GM08714 (cell line): ENCODE data around the gene MRI1.
"Not testable (repeated sequence)": the region's sequence is repeated elsewhere in the genome, so short reads cannot be mapped to it uniquely, and the experiment has no call there.

Source experiments
- H3K4me3 ChIP-seq: fragments of 200-500 bp; sonication (Bioruptor generic); 2 replicates; pipeline ENCODE4 v1.5.1; 2014; ENCODE audit warnings: mild to moderate bottlenecking, low read length, inconsistent platforms
- ZNF274 ChIP-seq: IDR thresholded peaks from 2 replicates; pipeline ENCODE4 v1.6.1; 2012; ENCODE audit warnings: mild to moderate bottlenecking, low read depth, low read length

Gene MRI1

DNA sequence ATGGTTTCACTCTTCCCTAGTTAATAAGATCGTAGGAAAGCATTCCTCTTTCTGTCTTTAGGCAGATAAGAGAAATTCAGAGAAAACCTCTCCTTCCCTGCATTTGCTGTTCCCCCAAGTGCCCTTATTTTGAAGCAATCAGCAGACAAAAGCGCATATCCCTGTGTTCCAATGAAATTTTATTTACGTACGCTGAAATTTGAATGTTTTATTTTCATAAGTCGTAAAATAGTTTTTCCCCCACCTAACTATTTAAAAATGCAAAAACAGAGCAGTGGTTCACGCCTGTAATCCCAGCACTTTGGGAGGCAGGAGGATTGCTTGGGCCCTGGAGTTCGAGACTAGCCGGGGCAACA lies 17.2 kb upstream of the MRI1 start:
- no peak for TF ChIP-seq ZNF274
- H3K4me3 ChIP-seq, result peak overlapping the region; percentile 58; the same call in 1 of the 2 replicates

DNA sequence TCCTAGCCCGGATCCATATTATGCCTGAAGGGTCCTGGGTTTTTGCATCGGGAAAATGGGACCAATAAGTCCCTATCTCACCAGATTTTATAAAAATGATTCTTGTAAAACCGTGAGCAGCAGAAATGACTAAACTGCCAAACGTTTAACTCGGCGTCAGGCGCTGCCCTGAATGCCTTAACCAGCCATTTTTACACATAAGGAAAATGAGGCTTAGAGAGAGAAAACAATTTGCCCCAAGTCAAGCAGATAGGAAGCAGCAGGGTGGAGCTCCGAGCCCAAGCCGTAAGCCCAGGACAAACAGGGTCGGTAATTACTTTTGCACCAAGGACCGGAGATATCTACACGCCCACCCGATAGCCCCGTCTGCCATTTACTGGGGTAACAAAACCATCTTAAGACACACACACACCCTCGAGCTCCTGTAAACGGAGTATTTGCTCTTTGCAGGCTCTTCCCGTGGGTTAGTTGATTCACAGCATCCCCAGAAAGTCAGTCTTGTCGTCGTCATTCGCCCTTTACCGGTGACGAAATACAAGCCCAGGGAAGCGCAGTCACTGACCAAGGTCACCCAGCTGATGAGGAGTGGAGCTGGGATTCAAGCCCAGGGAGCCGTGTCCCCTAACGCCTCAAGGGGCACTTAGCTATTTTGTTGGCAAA lies 16.0 kb upstream of the MRI1 start:
- no peak for TF ChIP-seq ZNF274
- H3K4me3 ChIP-seq, result peak overlapping the region; percentile 94

GRCh38 chr19:13751436-13751835 lies 12.9 kb upstream of the MRI1 start:
- no peak for TF ChIP-seq ZNF274
- H3K4me3 ChIP-seq, result no peak overlapping the region

- not testable (repeated sequence) for H3K4me3 ChIP-seq
Measured at GRCh38 chr19:13753622-13754021, 10.7 kb upstream of the MRI1 start.

GRCh38 chr19:13756210-13756609 lies 8.1 kb upstream of the MRI1 start:
- no peak overlapping the region for H3K4me3 ChIP-seq
- no peak for TF ChIP-seq ZNF274

DNA sequence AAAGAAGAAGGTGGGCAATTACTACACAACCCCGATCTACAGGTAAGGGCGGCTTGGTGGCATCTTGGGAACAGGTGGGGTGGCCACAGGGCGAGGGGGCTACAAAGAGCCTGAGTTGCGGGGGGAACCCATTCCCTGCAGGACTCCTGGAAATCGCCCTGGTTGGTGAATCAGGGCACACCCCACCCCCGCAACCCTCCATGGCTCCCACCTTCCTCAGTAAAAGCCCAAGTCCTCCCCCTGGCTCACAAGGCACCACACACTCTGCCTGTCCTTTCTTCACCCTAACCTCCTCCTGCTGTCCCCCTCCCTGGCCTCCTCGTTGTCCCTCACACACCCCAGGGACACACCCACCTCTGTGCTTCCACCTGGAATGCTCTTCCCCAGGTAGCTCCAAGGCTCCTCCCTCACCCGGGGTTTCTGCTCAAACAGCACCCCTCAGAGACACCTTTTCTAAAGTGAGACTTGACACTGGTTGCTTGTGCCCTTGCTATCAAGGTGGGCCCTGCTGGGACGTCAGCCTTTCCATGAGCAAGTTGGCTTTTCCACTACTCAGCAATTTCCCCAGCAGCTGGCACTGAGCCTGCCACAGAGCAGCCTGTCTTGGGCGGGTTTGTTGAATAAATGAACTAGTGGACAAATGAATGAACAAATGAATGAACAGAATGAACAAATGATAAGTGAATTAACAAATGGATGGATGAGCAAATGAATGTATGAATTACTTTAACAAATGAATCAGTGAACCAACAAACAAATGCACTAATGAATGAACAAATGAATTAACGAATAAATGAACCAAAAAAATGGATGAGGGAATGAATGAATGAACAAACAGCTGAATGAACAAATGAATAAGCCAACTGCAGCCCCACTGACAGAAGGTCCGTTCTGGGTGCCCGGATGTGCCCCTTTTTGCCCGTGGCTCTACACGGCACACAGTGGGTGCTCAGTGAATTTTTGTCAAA lies 6.2 kb upstream of the MRI1 start:
- TF ChIP-seq ZNF274, result no peak
- no peak overlapping the region for H3K4me3 ChIP-seq

DNA sequence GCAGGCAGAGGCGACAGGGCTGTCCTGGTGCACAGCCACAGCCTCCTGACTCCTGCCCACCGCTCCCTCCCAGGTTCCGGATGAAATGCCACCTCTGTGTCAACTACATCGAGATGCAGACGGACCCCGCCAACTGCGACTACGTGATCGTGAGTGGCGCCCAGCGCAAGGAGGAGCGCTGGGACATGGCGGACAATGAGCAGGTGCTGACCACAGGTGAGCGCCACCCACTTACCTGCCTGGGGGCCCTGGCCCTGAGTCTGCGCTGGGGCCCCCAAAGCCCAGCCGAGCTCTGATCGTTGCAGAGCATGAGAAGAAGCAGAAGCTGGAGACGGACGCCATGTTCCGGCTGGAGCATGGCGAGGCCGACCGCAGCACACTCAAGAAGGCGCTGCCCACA lies 5.5 kb upstream of the MRI1 start:
- no peak overlapping the region for H3K4me3 ChIP-seq
- no peak for TF ChIP-seq ZNF274

DNA sequence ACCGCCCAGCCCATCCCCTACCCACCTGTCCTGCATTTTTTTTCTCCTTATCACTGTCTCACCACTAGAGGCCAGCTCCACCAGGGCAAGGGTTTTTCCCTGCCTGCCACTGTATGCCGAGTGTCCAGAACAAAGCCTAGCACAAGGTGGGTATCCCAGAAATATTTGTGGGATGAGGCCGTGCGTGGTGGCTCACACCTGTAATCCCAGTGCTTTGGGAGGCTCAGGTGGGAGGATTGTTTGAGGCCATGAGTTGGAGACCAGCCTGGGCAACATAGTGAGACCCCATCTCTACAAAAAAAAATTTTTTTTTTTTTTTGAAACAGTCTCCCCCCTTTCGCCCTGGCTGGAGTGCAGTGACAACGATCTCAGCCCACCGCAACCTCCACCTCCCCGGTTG lies 2.9 kb upstream of the MRI1 start:
- TF ChIP-seq ZNF274, result no peak

GRCh38 chr19:13762635-13763235 lies 1.6 kb upstream of the MRI1 start:
- TF ChIP-seq ZNF274, result no peak
- H3K4me3 ChIP-seq, result no peak overlapping the region

More for the DNA sequence above, 2.9 kb upstream of the MRI1 start:
- no peak overlapping the region for H3K4me3 ChIP-seq

DNA sequence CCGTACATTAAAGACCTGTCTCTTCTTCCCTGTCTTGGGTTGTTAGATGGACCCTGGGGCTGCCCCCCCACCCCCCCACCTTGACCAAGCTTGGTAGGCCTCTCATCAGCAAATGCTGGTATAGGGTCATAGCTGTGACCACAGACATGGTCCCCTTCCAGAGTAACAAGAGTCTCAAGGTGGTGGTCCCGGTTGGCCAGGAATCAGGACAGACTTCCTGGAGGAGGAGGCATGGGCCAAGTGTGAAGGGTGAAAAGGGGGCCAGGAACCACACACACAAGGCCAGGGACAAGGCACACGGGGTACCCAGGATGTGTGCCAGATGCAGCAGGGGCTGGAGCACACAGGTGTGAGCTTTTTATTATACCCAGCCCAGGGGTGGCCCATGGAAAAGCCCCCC lies 1.1 kb upstream of the MRI1 start:
- H3K4me3 ChIP-seq, result no peak overlapping the region; the same call in 1 of the 2 replicates
- TF ChIP-seq ZNF274, result no peak

DNA sequence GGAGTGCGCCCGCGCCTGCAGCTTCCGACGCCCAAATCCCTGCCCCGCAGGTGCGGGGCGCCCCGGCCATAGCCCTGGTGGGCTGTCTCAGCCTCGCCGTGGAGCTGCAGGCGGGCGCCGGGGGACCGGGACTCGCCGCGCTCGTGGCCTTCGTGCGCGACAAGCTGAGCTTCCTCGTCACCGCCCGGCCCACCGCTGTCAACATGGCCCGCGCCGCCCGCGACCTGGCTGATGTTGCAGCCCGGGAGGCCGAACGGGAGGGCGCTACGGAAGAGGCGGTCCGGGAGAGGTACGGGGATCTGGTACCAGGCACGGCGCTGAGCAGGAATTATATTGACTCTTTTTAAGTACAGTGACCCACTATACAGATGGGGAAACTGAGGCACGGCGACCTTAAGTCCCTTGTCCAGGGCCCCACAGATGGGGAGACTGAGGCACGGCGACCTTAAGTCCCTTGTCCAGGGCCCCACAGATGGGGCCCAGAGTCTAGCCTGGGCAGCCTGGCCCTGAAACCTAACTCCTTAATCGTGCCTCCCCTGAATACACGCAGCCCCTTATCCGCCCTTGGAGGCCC lies 586 bp downstream of the MRI1 start:
- H3K4me3 ChIP-seq, result peak overlapping the region; percentile 71
- TF ChIP-seq ZNF274, result no peak

DNA sequence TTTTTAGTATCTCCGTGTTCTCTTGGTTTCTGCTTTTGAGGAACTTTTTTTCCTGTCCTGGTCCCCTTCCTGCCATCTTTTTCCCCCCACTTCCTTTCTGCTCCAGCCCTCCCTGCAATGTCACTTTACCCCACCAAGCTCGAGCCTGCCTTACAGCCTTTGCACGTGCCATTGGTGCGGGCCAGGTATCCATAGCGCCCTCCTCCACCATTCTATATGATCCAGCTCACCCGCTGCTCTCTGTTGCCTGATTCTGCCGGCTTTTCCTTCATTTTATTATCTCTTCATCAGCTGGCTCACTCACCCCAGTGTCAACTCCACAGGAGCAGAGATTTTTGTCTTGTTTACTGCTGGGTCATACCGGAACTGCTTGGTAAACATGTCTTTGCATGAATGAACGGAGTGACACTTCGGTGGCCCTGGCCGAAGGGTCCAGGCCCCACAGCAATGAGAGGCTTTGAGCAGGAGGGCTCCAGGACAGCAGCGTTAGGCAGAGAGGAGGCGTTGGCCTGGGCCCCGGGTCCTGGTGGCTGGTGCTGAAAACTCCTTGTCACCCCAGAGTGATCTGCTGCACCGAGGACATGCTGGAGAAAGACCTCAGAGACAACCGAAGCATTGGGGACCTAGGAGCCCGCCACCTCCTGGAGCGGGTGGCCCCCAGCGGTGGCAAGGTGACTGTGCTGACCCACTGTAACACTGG lies 1.2 kb downstream of the MRI1 start:
- peak overlapping the region; percentile 71 for H3K4me3 ChIP-seq
- no peak for TF ChIP-seq ZNF274

DNA sequence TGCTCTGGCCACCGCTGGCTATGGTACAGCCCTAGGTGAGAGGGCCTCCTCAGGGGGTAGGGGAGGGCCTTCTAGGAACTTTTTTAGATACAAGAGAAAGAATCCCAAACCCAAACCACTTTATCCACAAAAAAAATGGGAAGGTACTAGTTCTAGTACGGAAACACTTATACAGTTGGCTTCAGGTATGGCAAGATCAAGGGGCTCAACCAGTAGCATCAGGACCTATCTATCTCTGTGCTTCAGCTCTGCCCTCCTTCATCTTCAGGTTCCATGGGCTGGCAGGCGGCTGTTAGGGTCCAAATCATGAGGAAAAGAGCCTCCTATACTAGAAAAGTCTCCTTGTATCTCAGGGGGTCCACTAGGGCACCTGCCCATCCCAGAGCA lies 1.8 kb downstream of the MRI1 start:
- TF ChIP-seq ZNF274, result no peak

DNA sequence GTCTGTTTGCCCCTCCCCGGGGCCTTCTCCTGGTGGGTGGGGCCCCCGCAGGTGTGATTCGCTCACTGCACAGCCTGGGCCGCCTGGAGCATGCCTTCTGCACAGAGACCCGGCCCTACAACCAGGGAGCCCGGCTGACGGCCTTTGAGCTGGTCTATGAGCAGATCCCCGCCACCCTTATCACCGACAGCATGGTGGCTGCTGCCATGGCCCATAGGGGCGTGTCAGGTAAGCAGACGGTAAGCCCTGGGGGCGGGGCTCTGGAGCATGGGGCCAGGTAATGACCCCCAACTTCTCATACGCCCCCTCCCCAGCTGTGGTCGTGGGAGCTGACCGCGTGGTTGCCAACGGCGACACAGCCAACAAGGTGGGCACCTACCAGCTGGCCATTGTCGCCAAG lies 4.2 kb downstream of the MRI1 start:
- no peak overlapping the region for H3K4me3 ChIP-seq
- TF ChIP-seq ZNF274, result no peak

More for the DNA sequence above, 1.8 kb downstream of the MRI1 start:
- H3K4me3 ChIP-seq, result no peak overlapping the region
